HepG2 (cell line): ENCODE data around the gene TBC1D20. TPM values are rescaled to one million over a fixed set of nuclear protein-coding genes. Genes with fewer than 3 reads are reported as not detected.
A peak's percentile ranks its signal among the peaks of the same experiment; 100 is the strongest.

Experiments
- CREB1 ChIP-seq, 2 experiments: fragments of 450-650 bp in 1 of 2; IDR thresholded peaks; 2 replicates each; pipeline ENCODE4 v1.6.1; 2016 to 2017; ENCODE audit warnings: control low read depth in 1 of 2, mild to moderate bottlenecking in 1 of 2, missing compliant biosample characterization in 1 of 2, missing genetic modification characterization in 1 of 2
- IRF2 ChIP-seq: IDR thresholded peaks from 2 replicates; pipeline ENCODE4 v1.6.1; 2018; ENCODE audit warnings: missing genetic modification reagents, missing compliant biosample characterization
- MAF1 ChIP-seq: sonication (generic); formaldehyde crosslinking; IDR thresholded peaks from 2 replicates; pipeline ENCODE4 v1.5.0; 2020; ENCODE audit warnings: missing genetic modification reagents, borderline replicate concordance
- MED13 ChIP-seq: sonication (generic); formaldehyde crosslinking; IDR thresholded peaks from 2 replicates; pipeline ENCODE4 v1.5.0; 2020; ENCODE audit warnings: missing genetic modification reagents
- NFAT5 ChIP-seq: sonication (generic); formaldehyde crosslinking; IDR thresholded peaks from 2 replicates; pipeline ENCODE4 v1.4.0; 2020; ENCODE audit warnings: missing genetic modification reagents
- NFIC ChIP-seq: IDR thresholded peaks from 2 replicates; pipeline ENCODE4 v1.6.1; 2012; ENCODE audit warnings: mild to moderate bottlenecking, low read length, inconsistent platforms
- SNAPC5 ChIP-seq: sonication (generic); formaldehyde crosslinking; IDR thresholded peaks from 2 replicates; pipeline ENCODE4 v1.8.1; 2023; ENCODE audit warnings: mild to moderate bottlenecking, missing genetic modification reagents, borderline replicate concordance
- TERF1 ChIP-seq: sonication (generic); formaldehyde crosslinking; IDR thresholded peaks from 2 replicates; pipeline ENCODE4 v1.8.0; 2022; ENCODE audit warnings: mild to moderate bottlenecking, missing genetic modification reagents, moderate library complexity
- THAP9 ChIP-seq: sonication (generic); formaldehyde crosslinking; IDR thresholded peaks from 2 replicates; pipeline ENCODE4; 2020; ENCODE audit warnings: missing genetic modification reagents, mild to moderate bottlenecking, borderline replicate concordance
- ZBTB33 ChIP-seq: sonication (generic); formaldehyde crosslinking; IDR thresholded peaks from 2 replicates; pipeline ENCODE4 v1.4.0; 2020; ENCODE audit warnings: missing genetic modification reagents
- ZBTB8A ChIP-seq: sonication (generic); formaldehyde crosslinking; IDR thresholded peaks from 2 replicates; pipeline ENCODE4 v1.4.0; 2020; ENCODE audit warnings: mild to moderate bottlenecking, low read depth, missing genetic modification reagents, borderline replicate concordance
- ZNF205 ChIP-seq: IDR thresholded peaks from 2 replicates; pipeline ENCODE4 v1.6.1; 2018; ENCODE audit warnings: missing biosample characterization, missing genetic modification reagents
- ZNF441 ChIP-seq: sonication (generic); formaldehyde crosslinking; IDR thresholded peaks from 2 replicates; pipeline ENCODE4 v1.7.0; 2021; ENCODE audit warnings: missing genetic modification reagents, borderline replicate concordance
- ZSCAN30 ChIP-seq: sonication (generic); formaldehyde crosslinking; IDR thresholded peaks from 2 replicates; pipeline ENCODE4 v1.5.0; 2020; ENCODE audit warnings: mild to moderate bottlenecking, missing genetic modification reagents
- polyA plus RNA-seq, 8 experiments: library from polyadenylated mRNA; depleted of rRNA in 3 of 8; stranded (reverse) in 7 of 8; unstranded in 1 of 8; fragments of >200 nt; fragmentation: Illumina TruSeq in 4 of 8; extraction: Trizol in 4 of 8; gene quantifications; 2 replicates each; pipeline versions ENCODE4 v1.2.1 to v1.2.3, GENCODE V29; 2011 to 2016; ENCODE audit warnings: low read depth in 4 of 8, missing spikeins in 1 of 8, mixed read lengths in 1 of 8; ENCODE audit not compliant: insufficient read depth in 1 of 8
- total RNA-seq, 5 experiments: library from RNA; depleted of rRNA; stranded (reverse); fragments of >200 nt; fragmentation: Illumina TruSeq; extraction: Trizol; gene quantifications; 2 replicates each; pipeline ENCODE4 v1.2.3, GENCODE V29; 2016; ENCODE audit warnings: low read depth in 1 of 5

TBC1D20 gene
- total and polyA plus RNA-seq, 2 of the 13 experiments (the other 11 are each of a cell fraction or from before 2014, with no cell fraction given) = 36.6 to 47.1 TPM

GRCh38 chr20:461254-462198 lies 807 bp downstream of the TBC1D20 start (continued):
- TF ChIP-seq THAP9 (CRISPR knock-in tag) (peak; percentile 62; the same call in 1 of the 2 replicates), TERF1 (CRISPR knock-in tag) (0 out of 2 replicates have a peak, but pooled peaks have one; percentile 38), NFAT5 (peak; percentile 27; the same call in 1 of the 2 replicates), ZBTB33 (CRISPR knock-in tag) (no peak), MAF1 (CRISPR knock-in tag) (no peak), IRF2 (0 out of 2 replicates have a peak, but pooled peaks have one; percentile 3), SNAPC5 (CRISPR knock-in tag) (no peak), ZNF441 (CRISPR knock-in tag) (no peak), ZNF205 (CRISPR knock-in tag) (no peak), ZBTB8A (CRISPR knock-in tag) (no peak), CREB1 (IDR thresholded peaks at IDR 0.05) (no peak), CREB1 (CRISPR knock-in tag; IDR thresholded peaks at IDR 0.05) (no peak), NFIC (no peak), ZSCAN30 (CRISPR knock-in tag) (no peak), MED13 (CRISPR knock-in tag) (no peak; the same call in 1 of the 2 replicates)
